Pancreas (tissue), 10 donors: ENCODE data around the gene SAPCD1. TPM values are rescaled to one million over a fixed set of nuclear protein-coding genes. Genes with fewer than 3 reads are reported as not detected.

ENCODE experiments used
- ATAC-seq, 4 donors: fragments of 200-7000 bp; cut with Tn5 transposase; one replicate each; pipeline versions ENCODE4 v1.8.0 to v1.9.1; 2020; ENCODE audit warnings: mild to moderate bottlenecking in 4 of 4, moderate library complexity in 4 of 4
- DNase-seq, 6 donors: peaks; one replicate each; pipeline ENCODE4 v3.0.0-alpha.2; 2020
- FAIRE-seq: peaks from 2 replicates; lab custom pipeline; 2012; peaks lifted over from hg19 to GRCh38; lab: Jason Lieb, UNC
- H3K27ac ChIP-seq, 4 donors: fragments of 200-600 bp; sonication (generic); 1 replicate in 3 of 4; 2 replicates in 1 of 4; pipeline versions ENCODE4 v1.5.0 to v1.8.0; 2020
- H3K27me3 ChIP-seq, 4 donors: fragments of 200-600 bp; one replicate each; pipeline ENCODE4 v1.8.0; 2021
- H3K36me3 ChIP-seq, 3 donors: fragments of 200-600 bp; sonication (generic) in 1 of 3; one replicate each; pipeline versions ENCODE4 v1.5.0 to v1.8.0; 2020 to 2021
- H3K4me1 ChIP-seq, 3 donors: fragments of 200-600 bp; one replicate each; pipeline ENCODE4 v1.8.0; 2021
- H3K4me3 ChIP-seq, 4 donors: fragments of 200-600 bp; sonication (generic) in 2 of 4; one replicate each; pipeline versions ENCODE4 v1.5.0 to v1.8.0; 2020 to 2021
- H3K9me3 ChIP-seq, 4 donors: fragments of 200-600 bp; one replicate each; pipeline ENCODE4 v1.8.0; 2021
- CTCF ChIP-seq, 4 donors: fragments of 200-600 bp; sonication (generic) in 3 of 4; IDR thresholded peaks; one replicate each; pipeline versions ENCODE4 v1.5.0 to v1.8.0; 2021; ENCODE audit warnings: antibody characterized with exemption in 4 of 4
- WGBS, 2 donors: extraction: QIAGEN DNeasy Blood & Tissue Kit; methylation state at CpG; one replicate each; pipeline ENCODE4 v1.1.7; 2013; 5-methylcytosine and 5-hydroxymethylcytosine counted together
- intact Hi-C, 3 donors: fragments of 100-400 bp; cut with DNase I; formaldehyde crosslinking; loops; one replicate each; pipeline versions ENCODE4 v1.11.1 to v1.14.2; 2022
- polyA plus RNA-seq, 2 donors: library from polyadenylated mRNA; stranded (reverse); fragments of 200-250 nt; gene quantifications; one replicate each; pipeline ENCODE4 v1.2.3, GENCODE V29; 2013
- total RNA-seq, 6 donors: library from RNA; stranded (reverse); fragmentation: NEBNext Ultra II Directional in 4 of 6; extraction: Animal tissue kit (Norgen Biotek cat#: 25700) in 4 of 6; gene quantifications; one replicate each; pipeline versions ENCODE4 v1.2.1 to v1.2.4, GENCODE V29; 2021 to 2023
- donor health status: healthy with polysubstance abuse.
- donor health status: DM: no; HTN: no; CAD: no; lungs with moderate emphysema.
- donor health status: DM: no; HTN: no; CAD: no.
- donor health status: control.
- donor health status: control.
- donor health status: Bipolar disorder and iron deficiency.
- donor health status: DM: yes; HTN: yes; CAD: no.
- donor health status: DM: no; HTN: no; CAD: no.
- donor health status: DM: no; HTN: no; CAD: no.
- donor health status: DM: yes; HTN: yes; CAD: no.

Gene SAPCD1
- total and polyA plus RNA-seq, 8 donors, result 0.51 to 11.1 (median 0.69) TPM; not detected in 1

- WGBS, 2 donors, result 32 to 39% methylated on average over 12 to 14 of the region's 14 CpGs
- Histone ChIP-seq H3K4me1 (peaks cover 5 to 8% (median 6%) of the 10 kb centered on the region in 3 donors), H3K9me3 (no peaks in the 10 kb centered on the region), H3K27ac (peak overlapping the region; percentile 59 to 78 (median 68)), H3K36me3 (peaks cover 0 to 23% (median 10%) of the 10 kb centered on the region in 3 donors), H3K4me3 (peak overlapping the region in 2 of 4 donors; percentile 18 to 31), H3K27me3 (no peaks in the 10 kb centered on the region)
- TF ChIP-seq CTCF (IDR thresholded peaks at IDR 0.05), result no peak
- intact Hi-C loops, result loop anchor here in 1 of 3 donors (10.0 kb wide), 1 partner anchor 58 kb away; no protein-coding TSS in a partner anchor
- ATAC-seq (peak; percentile 14 to 57 (median 45)), DNase-seq (peak in 2 of 6 donors; percentile 48 to 81), FAIRE-seq (no peak)
These were observed 14.1 kb downstream of the SAPCD1 start for GRCh38 chr6:31776485-31776988.

- H3K27ac ChIP-seq, result peak within 1 kb of the TSS; percentile 59 to 78 (median 68)
- DNase-seq (peak; percentile 78 to 93 (median 86)), FAIRE-seq (no peak), ATAC-seq (peak; percentile 77 to 88 (median 84))
- peak within 1 kb of the TSS in 2 of 4 donors; percentile 18 to 31 for H3K4me3 ChIP-seq
- peaks cover 5 to 8% (median 6%) of the 10 kb centered on the region in 3 donors for H3K4me1 ChIP-seq
- no peak for TF ChIP-seq CTCF (IDR thresholded peaks at IDR 0.05)
- H3K36me3 ChIP-seq, result peaks cover 0 to 24% (median 15%) of the 10 kb centered on the region in 3 donors
- H3K9me3 ChIP-seq, result no peaks in the 10 kb centered on the region
- intact Hi-C loops, result loop anchor here in 1 of 3 donors (10.0 kb wide), 1 partner anchor 58 kb away; no protein-coding TSS in a partner anchor
- H3K27me3 ChIP-seq, result no peaks in the 10 kb centered on the region
- WGBS, 2 donors, result 11 to 16% methylated on average over 11 to 15 of the region's 15 CpGs
These were observed 14.7 kb downstream of the SAPCD1 start, which contains the start of gene VWA7 for GRCh38 chr6:31776989-31777666. Gene VWA7 (minus strand): TSS chr6:31777328. CDS start chr6:31776779, 549 bp downstream.

GRCh38 chr6:31777667-31778050 is 15.2 kb downstream of the SAPCD1 start:
- intact Hi-C loops, result loop anchor here in 1 of 3 donors (10.0 kb wide), 1 partner anchor 57 kb away; no protein-coding TSS in a partner anchor
- peak in 1 of 6 donors; percentile 34 for DNase-seq
- 79 to 95% methylated on average over 5 of the region's 5 CpGs for WGBS, 2 donors
- no peak for FAIRE-seq
- peaks cover 5 to 8% (median 6%) of the 10 kb centered on the region in 3 donors for H3K4me1 ChIP-seq
- no peak for ATAC-seq
- peaks cover 0 to 30% (median 20%) of the 10 kb centered on the region in 3 donors for H3K36me3 ChIP-seq
- TF ChIP-seq CTCF (IDR thresholded peaks at IDR 0.05), result no peak
- no peak overlapping the region for H3K4me3 ChIP-seq
- no peaks in the 10 kb centered on the region for H3K27me3 ChIP-seq
- H3K27ac ChIP-seq, result peak overlapping the region in 3 of 4 donors; percentile 59 to 78 (median 75)
- no peaks in the 10 kb centered on the region for H3K9me3 ChIP-seq

GRCh38 chr6:31778193-31778592 is 15.7 kb downstream of the SAPCD1 start:
- TF ChIP-seq CTCF (IDR thresholded peaks at IDR 0.05), result no peak
- no peak overlapping the region for H3K27ac ChIP-seq
- H3K4me1 ChIP-seq, result peaks cover 5 to 8% (median 6%) of the 10 kb centered on the region in 3 donors
- WGBS, 2 donors, result 86 to 96% methylated on average over 5 of the region's 5 CpGs
- H3K9me3 ChIP-seq, result no peaks in the 10 kb centered on the region
- ATAC-seq, result no peak
- no peak overlapping the region for H3K4me3 ChIP-seq
- intact Hi-C loops, result loop anchor here in 1 of 3 donors (10.0 kb wide), 1 partner anchor 57 kb away; no protein-coding TSS in a partner anchor
- DNase-seq, result peak in 1 of 6 donors; percentile 47
- H3K27me3 ChIP-seq, result no peaks in the 10 kb centered on the region
- no peak for FAIRE-seq
- H3K36me3 ChIP-seq, result peaks cover 0 to 32% (median 25%) of the 10 kb centered on the region in 3 donors
